Cardiac muscle cell (in vitro differentiated cells and primary cell): Measurements from ENCODE around the gene TFAP2B. TPM values are rescaled to one million over a fixed set of nuclear protein-coding genes. Genes with fewer than 3 reads are reported as not detected.

Experiments
- DNase-seq, 2 donors: peaks; one replicate each; pipeline versions ENCODE4 v3.0.0 to v3.0.0-alpha.2; 2010 to 2017; ENCODE audit warnings: low read depth in 1 of 2, low spot score in 1 of 2
- H3K27ac ChIP-seq: fragments of 200-600 bp; sonication (generic); 2 replicates; pipeline ENCODE4 v1.5.1; 2016
- H3K27me3 ChIP-seq: fragments of 200-600 bp; sonication (generic); 2 replicates; pipeline ENCODE4 v1.6.0; 2016; ENCODE audit warnings: control low read depth
- H3K36me3 ChIP-seq: fragments of 200-600 bp; sonication (generic); 2 replicates; pipeline ENCODE4 v1.5.1; 2016; ENCODE audit warnings: control low read depth
- H3K4me1 ChIP-seq: fragments of 200-600 bp; sonication (generic); 2 replicates; pipeline ENCODE4 v1.8.1; 2017; ENCODE audit warnings: low read depth, mild to moderate bottlenecking, mixed run types
- H3K4me3 ChIP-seq: fragments of 200-600 bp; sonication (generic); 2 replicates; pipeline ENCODE4 v1.5.1; 2016; ENCODE audit warnings: mild to moderate bottlenecking
- H3K9me3 ChIP-seq: fragments of 200-600 bp; sonication (generic); 2 replicates; pipeline ENCODE4 v1.5.1; 2017; ENCODE audit warnings: low read depth, mild to moderate bottlenecking, control low read depth
- polyA plus RNA-seq: library from polyadenylated mRNA; unstranded; fragments of >200 nt; fragmentation: Nextera tagmentation; extraction: Ambion mirVana; gene quantifications from 2 replicates; pipeline ENCODE4 v1.2.1, GENCODE V29; 2016
- total RNA-seq: library from RNA; depleted of rRNA; stranded (reverse); fragments of >200 nt; gene quantifications from 2 replicates; pipeline ENCODE4 v1.2.3, GENCODE V29; 2016
- TF ChIP-seq, protein P1 (sequence below): IDR thresholded peaks from 2 replicates; pipeline ENCODE4 v1.5.1; 2012; ENCODE audit warnings: low read depth, mild to moderate bottlenecking, low read length

Gene TFAP2B
- total and polyA plus RNA-seq, 2 experiments from 2014 or later = not detected

DNA sequence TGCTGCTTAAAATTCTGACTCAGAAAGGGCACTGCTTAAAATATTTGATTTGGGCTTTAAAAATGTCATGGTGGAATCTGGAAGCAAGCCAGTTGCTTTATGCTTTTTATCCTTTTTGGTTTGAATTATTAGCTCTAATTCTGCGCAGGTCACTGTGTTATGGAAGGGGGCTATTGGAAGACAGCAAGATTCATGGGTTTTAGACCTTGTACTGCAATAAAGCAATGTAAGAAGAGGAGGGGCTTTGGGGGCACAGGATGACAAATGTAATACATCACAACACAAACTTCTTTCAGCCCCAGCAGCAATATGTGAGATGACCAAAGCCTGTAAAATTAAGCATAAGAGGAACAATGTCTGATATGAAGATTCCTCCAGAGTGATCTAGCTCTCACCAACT is 68.4 kb downstream of the TFAP2B start:
- peaks cover 5% of the 10 kb centered on the region for H3K27me3 ChIP-seq
- H3K4me1 ChIP-seq = no peaks in the 10 kb centered on the region
- H3K4me3 ChIP-seq = no peak overlapping the region
- no peak overlapping the region for H3K27ac ChIP-seq
- no peak for DNase-seq
- no peaks in the 10 kb centered on the region for H3K36me3 ChIP-seq
- TF ChIP-seq, protein P1, sequence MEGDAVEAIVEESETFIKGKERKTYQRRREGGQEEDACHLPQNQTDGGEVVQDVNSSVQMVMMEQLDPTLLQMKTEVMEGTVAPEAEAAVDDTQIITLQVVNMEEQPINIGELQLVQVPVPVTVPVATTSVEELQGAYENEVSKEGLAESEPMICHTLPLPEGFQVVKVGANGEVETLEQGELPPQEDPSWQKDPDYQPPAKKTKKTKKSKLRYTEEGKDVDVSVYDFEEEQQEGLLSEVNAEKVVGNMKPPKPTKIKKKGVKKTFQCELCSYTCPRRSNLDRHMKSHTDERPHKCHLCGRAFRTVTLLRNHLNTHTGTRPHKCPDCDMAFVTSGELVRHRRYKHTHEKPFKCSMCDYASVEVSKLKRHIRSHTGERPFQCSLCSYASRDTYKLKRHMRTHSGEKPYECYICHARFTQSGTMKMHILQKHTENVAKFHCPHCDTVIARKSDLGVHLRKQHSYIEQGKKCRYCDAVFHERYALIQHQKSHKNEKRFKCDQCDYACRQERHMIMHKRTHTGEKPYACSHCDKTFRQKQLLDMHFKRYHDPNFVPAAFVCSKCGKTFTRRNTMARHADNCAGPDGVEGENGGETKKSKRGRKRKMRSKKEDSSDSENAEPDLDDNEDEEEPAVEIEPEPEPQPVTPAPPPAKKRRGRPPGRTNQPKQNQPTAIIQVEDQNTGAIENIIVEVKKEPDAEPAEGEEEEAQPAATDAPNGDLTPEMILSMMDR = no peak
- no peaks in the 10 kb centered on the region for H3K9me3 ChIP-seq

DNA sequence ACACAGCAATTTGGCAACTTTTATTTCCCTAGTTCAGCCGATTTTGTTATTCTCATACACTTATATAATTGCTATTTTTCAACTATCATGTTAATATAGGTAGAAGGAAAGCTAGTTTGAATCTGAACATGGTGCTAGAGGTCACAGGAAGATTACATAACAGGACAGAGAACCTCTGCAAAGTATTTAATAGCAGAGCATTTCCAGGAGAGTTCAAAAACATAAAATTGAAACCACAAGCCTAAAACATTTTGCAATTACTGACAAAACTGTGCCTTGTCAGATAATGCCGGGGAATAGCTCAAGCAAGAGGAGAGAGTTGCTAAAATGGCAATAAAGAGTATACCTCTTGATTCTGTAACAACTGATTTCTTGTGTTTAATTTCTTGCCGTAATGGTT is 70.8 kb downstream of the TFAP2B start:
- DNase-seq = no peak
- Histone ChIP-seq H3K9me3 (no peaks in the 10 kb centered on the region), H3K4me1 (no peaks in the 10 kb centered on the region), H3K27me3 (no peaks in the 10 kb centered on the region), H3K27ac (no peak overlapping the region), H3K4me3 (no peak overlapping the region), H3K36me3 (no peaks in the 10 kb centered on the region)
- TF ChIP-seq, protein P1 = no peak

DNA sequence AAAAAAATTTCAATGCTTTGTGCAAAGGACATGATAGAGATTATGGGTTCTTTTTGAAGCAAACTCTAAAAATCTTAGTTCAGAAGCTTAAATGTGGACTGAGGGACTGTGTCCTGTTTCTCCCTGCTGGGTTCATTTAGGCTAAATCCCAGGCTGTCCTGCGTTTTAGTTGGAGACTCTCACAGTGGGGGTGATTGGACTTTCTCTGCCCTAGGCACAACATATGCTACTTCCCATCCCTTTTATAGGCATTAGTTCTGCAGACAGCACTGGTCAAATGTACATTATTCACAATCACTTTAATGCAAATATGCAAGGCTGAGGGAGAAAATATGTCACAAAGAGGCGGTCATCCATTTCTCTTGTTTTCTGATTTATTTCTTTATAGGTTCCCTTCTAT is 71.3 kb downstream of the TFAP2B start:
- Histone ChIP-seq H3K9me3 (no peaks in the 10 kb centered on the region), H3K36me3 (no peaks in the 10 kb centered on the region), H3K4me3 (no peak overlapping the region), H3K27ac (no peak overlapping the region), H3K4me1 (no peaks in the 10 kb centered on the region), H3K27me3 (no peaks in the 10 kb centered on the region)
- no peak for DNase-seq
- TF ChIP-seq, protein P1 = no peak

- Histone ChIP-seq H3K36me3 (no peaks in the 10 kb centered on the region), H3K27me3 (no peaks in the 10 kb centered on the region), H3K4me3 (no peak overlapping the region), H3K4me1 (no peaks in the 10 kb centered on the region), H3K27ac (no peak overlapping the region), H3K9me3 (no peaks in the 10 kb centered on the region)
- no peak for DNase-seq
- TF ChIP-seq, protein P1 = no peak
These were observed 71.9 kb downstream of the TFAP2B start for GRCh38 chr6:50890579-50890978.

DNA sequence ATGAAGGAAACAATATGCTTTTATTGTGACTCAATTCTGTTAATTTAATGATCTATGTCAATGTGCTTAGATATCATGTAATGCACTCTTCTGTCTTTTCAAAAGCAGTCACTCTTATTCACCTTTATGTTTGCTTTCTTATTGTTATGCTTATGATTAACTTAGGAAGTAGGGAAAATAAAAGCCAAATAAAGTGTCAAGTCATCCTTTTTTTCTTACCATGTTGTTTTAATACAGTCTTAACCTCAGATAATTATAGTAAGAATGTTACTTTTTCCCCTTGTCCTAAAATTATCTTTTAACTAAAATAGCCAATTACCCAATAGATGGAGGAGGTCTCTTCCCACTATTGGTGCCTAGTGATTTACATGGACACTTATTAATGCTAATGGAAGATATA is 72.6 kb downstream of the TFAP2B start:
- no peak overlapping the region for H3K27ac ChIP-seq
- TF ChIP-seq, protein P1 = no peak
- H3K27me3 ChIP-seq = no peaks in the 10 kb centered on the region
- H3K4me1 ChIP-seq = no peaks in the 10 kb centered on the region
- no peak overlapping the region for H3K4me3 ChIP-seq
- DNase-seq = no peak
- no peaks in the 10 kb centered on the region for H3K36me3 ChIP-seq
- H3K9me3 ChIP-seq = no peaks in the 10 kb centered on the region

Other genes with a start within 250 kb of the TFAP2B start
- gene TFAP2D, start 105.3 kb upstream of the TFAP2B start, total RNA-seq = not detected in 2 replicates
- not detected in 2 replicates for gene TFAP2D, start 105.3 kb upstream of the TFAP2B start, polyA plus RNA-seq